ELR (cell line): Measurements from ENCODE around the gene RAB3A.

Source experiments
- DNase-seq: peaks from one replicate; pipeline ENCODE4 v3.0.0-alpha.2; 2015; ENCODE audit warnings: low read depth

Gene RAB3A, protein sequence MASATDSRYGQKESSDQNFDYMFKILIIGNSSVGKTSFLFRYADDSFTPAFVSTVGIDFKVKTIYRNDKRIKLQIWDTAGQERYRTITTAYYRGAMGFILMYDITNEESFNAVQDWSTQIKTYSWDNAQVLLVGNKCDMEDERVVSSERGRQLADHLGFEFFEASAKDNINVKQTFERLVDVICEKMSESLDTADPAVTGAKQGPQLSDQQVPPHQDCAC

GRCh38 chr19:18203863-18204393 lies at the start of gene RAB3A:
RAB3A (minus strand) TSS chr19:18204042; CDS start chr19:18202740, 1,302 bp downstream.
- peak; percentile 100 for DNase-seq

DNA sequence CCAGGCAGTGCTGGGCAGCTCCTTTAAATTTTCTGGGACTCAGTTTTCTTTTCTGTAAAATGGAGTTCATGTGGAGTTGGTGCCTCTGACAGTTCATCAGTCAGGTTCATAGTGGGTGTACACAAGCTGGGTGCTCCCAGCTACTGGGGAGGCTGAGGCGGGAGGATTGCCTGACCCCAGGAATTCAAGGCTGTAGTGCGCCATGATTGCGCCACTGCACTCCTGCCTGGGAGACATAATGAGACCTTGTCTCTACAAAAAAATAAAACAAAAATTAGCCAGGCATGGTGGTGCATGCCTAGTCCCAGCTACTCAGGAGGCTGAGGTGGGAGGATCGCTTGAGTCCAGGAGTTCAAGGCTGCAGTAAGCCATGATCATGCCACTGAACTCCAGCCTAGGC lies 49.3 kb upstream of the RAB3A start:
- no peak for DNase-seq

GRCh38 chr19:18252370-18252717 lies 48.5 kb upstream of the RAB3A start:
- no peak for DNase-seq

DNA sequence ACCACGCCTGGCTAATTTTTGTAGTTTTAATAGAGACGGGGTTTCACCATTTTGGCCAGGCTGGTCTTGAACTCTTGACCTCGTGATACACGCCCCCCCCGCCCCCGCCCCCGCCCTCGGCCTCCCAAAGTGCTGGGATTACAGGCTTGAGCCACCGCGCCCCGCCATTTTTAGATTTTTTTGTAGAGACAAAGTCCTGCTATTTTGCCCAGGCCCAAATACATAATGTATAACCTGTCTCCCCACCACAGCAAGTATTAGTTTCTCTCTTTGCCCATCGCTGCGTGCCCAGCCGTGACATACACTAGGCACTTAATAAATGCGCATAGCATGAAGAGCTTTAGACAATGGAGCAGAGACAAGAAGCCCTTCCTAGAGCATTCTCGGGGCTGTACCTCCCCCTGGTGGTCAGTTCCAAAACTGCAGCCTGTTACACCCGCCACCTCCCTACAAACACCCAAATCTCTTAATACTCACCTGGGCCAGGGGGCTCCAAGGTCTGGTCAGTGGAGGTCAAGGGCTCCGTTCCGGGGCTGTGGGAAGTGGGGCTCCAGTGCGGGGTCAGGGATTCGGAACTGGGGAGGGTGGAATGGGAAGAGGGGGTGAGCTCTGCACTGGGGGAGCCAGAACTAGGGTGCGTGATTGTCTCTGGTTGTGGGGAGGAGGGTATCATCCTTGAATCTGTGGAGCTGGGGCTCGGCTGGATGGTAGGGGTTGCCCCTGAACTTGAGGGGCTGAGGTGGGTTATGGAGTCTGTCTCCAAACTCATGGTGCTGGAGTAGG lies 47.9 kb upstream of the RAB3A start:
- peak; percentile 72 for DNase-seq

DNA sequence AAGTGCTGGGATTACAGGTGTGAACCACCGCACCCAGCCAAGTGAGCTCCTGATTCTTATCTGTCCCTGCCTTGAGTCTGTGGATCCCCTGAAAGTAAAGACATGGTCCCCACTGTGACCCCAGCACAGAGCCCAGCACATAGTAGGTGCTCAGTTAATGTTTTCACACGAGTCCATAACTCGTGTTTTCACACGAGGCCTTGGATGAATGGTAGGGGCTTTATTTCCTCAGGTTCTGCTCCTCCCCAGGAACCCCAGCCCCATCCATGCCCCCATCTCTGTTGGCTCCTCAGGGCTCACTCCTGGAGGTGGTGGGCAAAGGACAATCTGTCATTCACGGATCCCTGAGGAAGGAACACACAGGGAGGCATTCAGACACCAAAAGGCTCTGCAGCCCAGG lies 46.0 kb upstream of the RAB3A start:
- DNase-seq, result no peak

- DNase-seq, result no peak
These were observed 41.5 kb upstream of the RAB3A start for GRCh38 chr19:18245297-18245696.

DNA sequence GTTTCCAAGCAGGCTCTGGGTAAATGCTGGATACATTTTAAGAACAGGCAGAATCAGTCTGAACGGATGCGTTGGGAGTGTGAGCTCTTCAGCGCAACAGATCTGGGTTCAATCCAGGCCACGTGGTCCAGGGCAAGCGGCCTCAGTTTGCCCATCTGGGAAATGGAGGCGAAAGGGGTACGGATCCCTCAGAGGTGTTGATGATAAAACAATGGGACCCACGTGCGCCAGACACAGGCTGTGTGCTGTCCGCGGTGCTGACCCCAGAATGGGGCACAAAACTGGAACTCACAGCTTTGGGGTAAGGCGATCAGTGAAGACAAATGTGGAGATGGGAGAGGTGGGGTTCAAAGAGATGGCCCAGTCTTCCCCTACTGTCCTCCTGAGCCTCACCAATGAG lies 35.5 kb upstream of the RAB3A start:
- DNase-seq, result peak; percentile 23

DNA sequence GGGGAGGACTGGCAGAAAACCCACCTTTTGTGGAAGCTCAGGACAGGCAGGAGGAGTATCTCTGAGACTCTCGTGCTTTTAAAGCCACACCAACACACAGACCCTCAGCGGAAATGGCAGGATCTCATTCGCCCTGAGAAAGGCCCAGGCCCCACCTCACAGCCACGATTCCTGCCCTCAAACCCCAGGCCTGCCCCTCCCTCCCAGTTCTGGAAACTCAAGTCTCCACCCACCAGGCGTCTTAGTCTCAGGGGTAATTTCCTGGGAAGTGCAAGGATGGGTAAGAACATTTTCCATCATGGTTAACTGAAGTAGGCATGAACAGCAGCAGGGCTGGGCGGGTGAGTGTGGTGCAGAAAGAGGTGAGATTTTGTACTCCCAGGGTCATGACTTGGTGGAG lies 30.4 kb upstream of the RAB3A start:
- no peak for DNase-seq

DNA sequence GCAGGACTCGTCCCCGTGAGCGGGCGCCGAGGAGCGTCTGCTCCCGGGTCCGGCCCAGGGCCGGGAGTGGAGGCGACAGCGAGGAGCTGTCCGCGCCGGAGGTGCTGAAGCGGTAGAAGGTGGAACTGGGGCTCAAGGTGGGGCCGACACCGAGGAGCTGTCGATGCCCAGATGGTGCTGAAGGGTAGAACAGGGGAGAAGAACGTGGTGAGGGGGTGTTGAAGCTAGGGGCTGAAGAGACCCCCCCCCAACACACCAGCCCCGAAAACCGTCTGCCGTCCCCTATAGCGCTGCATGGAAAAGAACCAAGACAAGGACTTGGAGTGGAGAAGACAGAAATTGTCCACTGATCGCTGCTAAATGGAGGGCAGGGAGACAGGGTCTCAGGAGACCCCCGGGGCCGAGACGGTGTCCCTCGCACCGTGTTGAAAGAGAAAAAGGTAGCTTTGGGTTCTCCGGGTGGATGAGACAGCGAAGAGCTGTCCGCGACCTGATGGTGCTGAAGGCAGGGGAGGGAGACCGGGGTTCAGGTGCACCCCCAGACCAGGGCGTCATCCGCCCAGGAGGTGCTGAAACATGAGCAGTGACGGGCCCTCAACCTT lies 29.5 kb upstream of the RAB3A start:
- peak; percentile 55 for DNase-seq

DNA sequence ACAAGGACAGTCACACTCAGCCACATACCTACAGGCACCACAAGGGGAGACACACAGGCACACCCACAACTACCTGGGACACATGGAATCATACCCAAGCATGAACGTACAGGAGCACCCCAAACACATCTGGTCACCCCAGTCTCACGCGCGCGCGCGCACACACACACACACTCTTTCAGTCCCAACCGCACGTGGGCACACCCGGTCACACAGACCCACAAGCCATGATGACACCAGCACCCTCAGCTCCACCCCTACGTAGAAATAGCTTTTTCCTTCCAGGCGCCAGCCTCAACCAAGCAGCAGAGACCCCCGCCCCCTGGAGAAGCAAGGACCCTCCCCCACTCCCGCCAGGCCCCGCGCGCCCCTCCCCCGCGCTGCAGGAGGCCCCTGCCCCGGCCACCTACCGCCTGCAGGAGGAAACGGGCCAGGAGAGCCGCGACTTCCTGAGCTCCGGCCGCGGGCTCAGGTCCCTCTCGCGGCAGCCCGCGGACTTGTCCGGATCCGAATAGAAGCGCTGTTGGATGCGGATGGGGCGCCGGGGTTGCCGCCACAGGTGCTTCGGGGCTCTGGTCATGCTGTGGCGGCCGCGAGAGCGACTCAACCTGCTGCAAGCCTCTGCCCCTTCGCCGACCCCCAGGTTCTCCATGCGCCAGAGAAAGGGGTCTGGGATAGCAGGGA lies 28.8 kb upstream of the RAB3A start:
- peak; percentile 41 for DNase-seq

GRCh38 chr19:18231775-18232174 lies 27.9 kb upstream of the RAB3A start:
- DNase-seq, result no peak

GRCh38 chr19:18230941-18231734 lies 27.3 kb upstream of the RAB3A start:
- DNase-seq, result no peak

DNA sequence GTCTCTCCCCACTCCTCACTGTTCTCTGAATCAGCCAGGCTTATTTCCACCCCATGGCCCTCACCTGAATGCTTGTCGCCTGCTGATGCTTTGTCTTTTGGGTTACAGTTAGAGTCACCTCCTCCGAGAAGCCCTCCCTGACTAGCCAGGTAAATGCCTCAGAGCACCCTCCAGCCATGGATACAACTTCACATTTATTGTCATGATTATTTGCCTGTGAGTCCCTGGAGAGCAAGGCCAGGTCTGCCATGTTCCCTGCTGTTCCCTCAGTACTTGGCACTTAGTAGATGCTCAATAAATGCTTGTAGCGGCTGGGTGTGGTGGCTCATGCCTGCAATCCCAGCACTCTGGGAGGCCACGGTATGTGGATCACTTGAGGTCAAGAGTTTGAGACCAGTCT lies 26.1 kb upstream of the RAB3A start:
- no peak for DNase-seq

- no peak for DNase-seq
These were observed 25.6 kb upstream of the RAB3A start for GRCh38 chr19:18229474-18229873.

DNA sequence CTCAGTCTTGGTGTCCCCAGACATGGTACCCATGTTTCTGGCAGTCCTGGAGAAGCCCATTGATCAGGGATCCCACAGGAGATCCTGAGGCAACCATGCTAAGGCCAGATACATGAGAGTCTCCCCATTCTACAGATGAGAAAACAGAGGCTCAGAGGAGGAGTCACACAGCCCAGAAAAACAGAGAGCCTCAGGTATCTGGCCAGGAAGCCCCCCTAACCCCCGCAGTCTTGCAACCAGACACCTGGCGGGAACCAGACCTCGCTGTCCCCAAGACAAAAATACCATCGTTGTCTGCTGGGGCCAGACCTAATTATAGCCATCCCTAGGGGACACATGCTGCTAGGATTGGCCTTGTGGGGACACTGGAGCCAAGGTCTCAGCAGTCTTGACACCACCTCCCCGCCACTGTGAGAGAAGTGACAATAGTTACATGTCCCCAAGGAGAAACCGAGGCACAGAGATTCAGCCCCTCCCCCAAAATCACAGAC lies 24.0 kb upstream of the RAB3A start:
- DNase-seq, result no peak

- no peak for DNase-seq
These were observed 23.3 kb upstream of the RAB3A start for GRCh38 chr19:18226956-18227780.

DNA sequence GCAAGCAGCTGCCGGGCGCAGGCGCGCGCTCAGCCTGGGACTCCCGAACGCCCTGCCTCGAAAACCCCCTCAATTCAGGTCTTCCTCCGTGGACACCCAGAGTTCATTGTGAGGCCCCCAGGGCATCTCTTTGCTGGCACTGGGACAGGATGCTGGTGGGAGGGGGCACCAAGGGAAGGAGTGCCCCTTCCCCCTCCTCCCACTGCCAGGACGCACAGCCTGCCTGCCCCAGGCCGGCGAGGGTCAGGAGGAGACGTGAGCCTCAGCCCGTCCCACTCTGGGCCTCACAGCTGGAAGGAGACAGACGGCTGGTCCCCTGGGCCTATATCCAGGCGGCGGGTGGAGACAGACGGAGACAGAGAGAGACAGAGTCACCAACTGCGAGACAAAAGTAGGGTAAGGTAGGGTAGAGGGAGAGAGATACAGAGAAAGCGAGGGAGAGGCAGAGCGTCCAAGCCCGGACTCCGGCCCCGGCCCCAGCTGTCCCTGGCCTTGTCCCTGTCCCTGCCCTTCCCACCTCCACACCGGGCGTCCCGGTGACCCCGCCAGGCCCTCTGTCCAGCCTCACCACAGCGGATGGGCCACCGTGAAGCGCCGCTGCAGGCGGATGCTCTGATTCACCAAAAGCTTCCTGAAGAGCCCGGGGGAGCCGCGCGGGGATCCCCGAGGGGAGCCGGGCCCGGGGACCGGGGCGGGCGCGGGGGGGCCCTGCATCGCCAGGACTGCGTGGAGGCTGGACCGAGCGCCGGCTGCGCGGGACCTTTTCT lies 22.0 kb upstream of the RAB3A start, which contains the start of gene PDE4C:
Gene PDE4C, minus strand, starts transcription at position 737 of the 767 bp plus-strand sequence. Its CDS starts 23 bp downstream, at position 714.
- peak; percentile 37 for DNase-seq

GRCh38 chr19:18225355-18225701 lies 21.5 kb upstream of the RAB3A start:
- no peak for DNase-seq

- peak; percentile 99 for DNase-seq
These were observed 20.9 kb upstream of the RAB3A start for GRCh38 chr19:18224525-18225354.
